Colonic mucosa (tissue), 4 donors: ENCODE data around the gene MMP24OS. TPM values are rescaled to one million over a fixed set of nuclear protein-coding genes. Genes with fewer than 3 reads are reported as not detected.
A peak's percentile ranks its signal among the peaks of the same experiment; 100 is the strongest.

Experiments
- DNase-seq: peaks from one replicate; pipeline ENCODE4 v3.0.0-alpha.2; 2020
- H3K27ac ChIP-seq: fragments of 200-600 bp; one replicate; pipeline ENCODE4 v1.8.0; 2021
- H3K27me3 ChIP-seq: fragments of 200-600 bp; one replicate; pipeline ENCODE4 v1.8.0; 2021
- H3K36me3 ChIP-seq: fragments of 200-600 bp; one replicate; pipeline ENCODE4 v1.8.0; 2021
- H3K4me1 ChIP-seq: fragments of 200-600 bp; one replicate; pipeline ENCODE4 v1.8.0; 2021; ENCODE audit warnings: mild to moderate bottlenecking
- H3K4me3 ChIP-seq: fragments of 200-600 bp; one replicate; pipeline ENCODE4 v1.8.0; 2021
- H3K9ac ChIP-seq, 2 donors: one replicate each; pipeline ENCODE4 v1.7.0; 2013; ENCODE audit warnings: control low read depth in 2 of 2, low read depth in 2 of 2, low read length in 2 of 2
- H3K9me3 ChIP-seq: fragments of 200-600 bp; one replicate; pipeline ENCODE4 v1.8.0; 2021
- intact Hi-C: fragments of 100-400 bp; cut with DNase I; formaldehyde crosslinking; loops from one replicate; pipeline ENCODE4 v1.14.1; 2022
- total RNA-seq, 2 donors: library from RNA; stranded (reverse); fragmentation: NEBNext Ultra II Directional in 1 of 2; extraction: Animal tissue kit (Norgen Biotek cat#: 25700) in 1 of 2; gene quantifications; one replicate each; pipeline ENCODE4 v1.2.1, GENCODE V29; 2021
- TF ChIP-seq, protein P1 (sequence below): fragments of 200-600 bp; IDR thresholded peaks from one replicate; pipeline ENCODE4 v1.8.0; 2022; ENCODE audit warnings: antibody characterized with exemption, mild to moderate bottlenecking
- donor health status: healthy.
- donor health status: DM: no; HTN: no; CAD: no.
- donor health status: DM: no; HTN: no; CAD: no.

The MMP24OS gene
- total RNA-seq, 2 donors from 2014 or later: 83.9 to 123 TPM

DNA sequence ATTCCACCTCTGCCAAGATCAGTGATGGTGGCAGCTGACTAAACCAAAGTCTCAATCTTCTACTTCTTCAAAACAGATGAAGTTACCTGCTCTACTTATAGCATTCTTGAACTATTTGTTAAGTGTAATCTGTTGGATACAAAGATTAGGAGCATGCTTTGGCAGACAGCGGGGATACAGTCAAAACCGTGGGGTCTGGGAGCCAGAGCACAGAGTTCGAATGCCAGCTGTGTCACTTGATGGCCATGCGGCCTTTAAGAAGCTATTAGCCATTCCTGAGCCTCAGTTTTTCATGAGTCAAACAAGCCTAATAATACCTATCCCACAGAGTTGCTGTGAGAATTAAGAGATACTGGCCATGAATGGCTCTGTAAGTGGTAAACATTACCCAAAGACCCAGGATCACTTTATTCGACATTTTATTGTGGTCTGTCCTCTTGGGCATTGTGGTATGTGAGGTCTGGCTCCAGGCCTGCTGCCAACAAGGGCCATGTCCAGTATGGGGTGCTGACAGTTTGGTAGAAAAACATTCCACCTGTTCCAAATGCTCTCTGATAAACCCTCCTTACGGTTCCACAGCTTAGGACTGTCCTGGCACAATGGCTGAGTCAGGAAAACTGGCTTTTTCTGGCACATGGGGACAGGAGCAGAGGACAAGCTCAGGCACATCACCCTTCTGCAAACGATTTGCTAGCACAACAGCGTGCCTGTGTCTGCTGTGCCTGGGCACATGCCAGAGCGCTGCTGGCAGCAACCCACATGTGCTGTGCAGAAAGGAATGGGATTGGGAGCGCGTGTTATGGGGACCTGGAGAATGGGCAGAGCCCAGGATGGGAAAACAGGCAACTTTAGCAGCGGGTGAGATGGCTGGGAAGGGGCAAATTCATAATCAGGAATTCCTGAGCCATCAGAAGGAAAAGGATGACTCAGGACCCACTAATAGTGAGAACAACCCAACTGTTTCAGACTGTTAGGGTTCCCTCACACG, 30.0 kb upstream of the MMP24OS start:
- Histone ChIP-seq H3K36me3 (no peaks in the 10 kb centered on the region), H3K27me3 (no peaks in the 10 kb centered on the region), H3K9ac (no peak overlapping the region), H3K9me3 (no peaks in the 10 kb centered on the region), H3K4me1 (no peaks in the 10 kb centered on the region), H3K27ac (peak overlapping the region; percentile 31), H3K4me3 (no peak overlapping the region)
- TF ChIP-seq, protein P1, sequence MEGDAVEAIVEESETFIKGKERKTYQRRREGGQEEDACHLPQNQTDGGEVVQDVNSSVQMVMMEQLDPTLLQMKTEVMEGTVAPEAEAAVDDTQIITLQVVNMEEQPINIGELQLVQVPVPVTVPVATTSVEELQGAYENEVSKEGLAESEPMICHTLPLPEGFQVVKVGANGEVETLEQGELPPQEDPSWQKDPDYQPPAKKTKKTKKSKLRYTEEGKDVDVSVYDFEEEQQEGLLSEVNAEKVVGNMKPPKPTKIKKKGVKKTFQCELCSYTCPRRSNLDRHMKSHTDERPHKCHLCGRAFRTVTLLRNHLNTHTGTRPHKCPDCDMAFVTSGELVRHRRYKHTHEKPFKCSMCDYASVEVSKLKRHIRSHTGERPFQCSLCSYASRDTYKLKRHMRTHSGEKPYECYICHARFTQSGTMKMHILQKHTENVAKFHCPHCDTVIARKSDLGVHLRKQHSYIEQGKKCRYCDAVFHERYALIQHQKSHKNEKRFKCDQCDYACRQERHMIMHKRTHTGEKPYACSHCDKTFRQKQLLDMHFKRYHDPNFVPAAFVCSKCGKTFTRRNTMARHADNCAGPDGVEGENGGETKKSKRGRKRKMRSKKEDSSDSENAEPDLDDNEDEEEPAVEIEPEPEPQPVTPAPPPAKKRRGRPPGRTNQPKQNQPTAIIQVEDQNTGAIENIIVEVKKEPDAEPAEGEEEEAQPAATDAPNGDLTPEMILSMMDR: no peak
- DNase-seq: no peak
- intact Hi-C loops: no loop called here

DNA sequence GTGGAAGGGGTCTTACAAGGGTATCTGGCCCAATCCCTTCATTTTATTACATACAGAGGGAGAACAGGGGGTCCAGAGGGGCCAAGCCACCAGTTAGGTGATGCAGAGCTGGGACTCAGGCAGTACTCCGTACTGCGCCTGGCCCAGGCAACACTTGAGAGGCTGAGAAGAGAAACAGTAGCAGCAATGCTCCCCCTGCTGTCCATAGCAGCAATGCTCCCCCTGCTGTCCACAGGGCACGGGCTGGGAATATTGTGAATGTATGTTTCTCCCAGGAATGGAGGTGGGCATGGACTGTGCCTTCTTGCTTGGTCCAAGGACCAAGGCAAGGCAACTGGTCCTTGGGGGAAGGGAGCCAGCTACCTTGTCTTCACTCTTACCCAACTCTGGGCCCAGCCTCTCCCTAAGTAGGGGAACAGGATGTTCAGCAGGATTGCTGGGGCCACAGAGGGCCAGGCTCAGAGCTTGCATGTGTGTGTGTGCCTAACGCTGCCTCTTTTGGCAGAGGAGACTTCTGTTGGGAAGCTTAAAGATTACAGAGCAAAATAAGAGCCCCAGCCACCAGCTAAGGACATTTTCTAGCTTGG, 29.1 kb upstream of the MMP24OS start:
- TF ChIP-seq, protein P1: peak; percentile 76
- no peaks in the 10 kb centered on the region for H3K9me3 ChIP-seq
- no peaks in the 10 kb centered on the region for H3K27me3 ChIP-seq
- peak overlapping the region; percentile 31 for H3K27ac ChIP-seq
- intact Hi-C loops: no loop called here
- peak; percentile 60 for DNase-seq
- H3K4me3 ChIP-seq: no peak overlapping the region
- H3K9ac ChIP-seq: peak overlapping the region in 1 of 2 donors; percentile 13
- no peaks in the 10 kb centered on the region for H3K36me3 ChIP-seq
- H3K4me1 ChIP-seq: no peaks in the 10 kb centered on the region

DNA sequence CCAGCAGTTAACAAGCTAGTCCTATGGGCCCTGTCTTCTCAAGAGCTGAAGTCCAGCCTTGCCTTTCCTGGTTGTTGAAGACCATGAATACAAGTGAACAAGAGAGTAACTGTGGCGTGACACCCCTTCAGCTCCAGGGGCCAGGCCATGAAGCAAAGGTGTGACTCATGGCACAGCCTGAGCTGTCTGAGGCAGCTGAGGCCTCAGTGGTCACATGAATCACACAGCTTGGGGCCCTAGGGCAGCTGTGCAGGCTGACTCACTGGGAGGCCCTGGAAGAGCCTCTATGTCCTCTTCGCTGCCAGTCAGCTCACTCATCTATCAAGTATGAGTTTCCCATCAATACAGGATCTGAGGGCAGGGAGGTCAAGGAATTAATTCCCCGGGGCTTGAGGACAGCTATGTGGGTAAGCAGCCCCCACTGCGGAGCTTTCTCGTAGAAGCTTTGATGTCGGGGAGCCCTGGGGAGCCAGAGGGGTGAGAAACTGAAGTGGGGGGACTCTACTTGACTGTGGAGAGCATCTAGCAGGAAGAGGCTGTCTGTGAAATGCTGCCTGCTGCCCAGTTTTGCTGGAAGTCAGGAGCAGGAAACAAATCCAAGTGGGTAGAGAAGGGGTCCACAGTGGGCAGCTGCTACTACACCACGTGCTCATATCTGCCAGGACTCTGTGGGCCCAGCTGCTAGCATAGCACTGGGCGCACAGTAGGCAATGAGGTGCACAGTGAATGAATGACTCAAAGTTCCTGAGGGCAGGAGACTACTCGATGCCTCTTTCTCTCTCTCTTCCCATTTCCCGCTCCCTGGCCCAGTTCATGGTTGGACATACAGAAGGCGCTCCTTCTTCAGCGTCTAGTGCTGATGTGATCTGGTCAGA, 28.0 kb upstream of the MMP24OS start:
- Histone ChIP-seq H3K9ac (no peak overlapping the region), H3K4me3 (no peak overlapping the region), H3K27me3 (no peaks in the 10 kb centered on the region), H3K36me3 (no peaks in the 10 kb centered on the region), H3K4me1 (no peaks in the 10 kb centered on the region), H3K27ac (peak overlapping the region; percentile 43), H3K9me3 (no peaks in the 10 kb centered on the region)
- intact Hi-C loops: no loop called here
- TF ChIP-seq, protein P1: no peak
- DNase-seq: no peak

DNA sequence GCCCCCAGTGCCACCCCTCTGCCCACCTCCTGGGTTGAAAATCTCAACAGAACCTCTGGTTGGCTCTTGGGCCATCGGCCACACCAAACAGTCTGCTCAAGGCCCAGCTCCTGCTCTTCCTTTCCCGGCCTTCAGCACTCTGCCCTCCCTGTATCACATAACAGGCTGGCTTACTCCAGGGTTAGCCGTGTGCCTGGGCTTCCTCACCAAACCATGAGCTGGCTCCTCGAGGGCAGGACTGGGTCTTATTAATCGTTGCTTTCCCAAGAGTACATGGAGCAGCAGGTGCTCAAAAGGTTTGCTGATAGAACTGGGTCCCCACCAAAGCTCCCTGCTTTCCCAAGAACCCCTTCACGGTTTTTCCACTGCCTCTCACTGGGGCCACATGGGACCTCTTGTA, 27.0 kb upstream of the MMP24OS start:
- TF ChIP-seq, protein P1: no peak
- Histone ChIP-seq H3K27me3 (no peaks in the 10 kb centered on the region), H3K4me3 (no peak overlapping the region), H3K9ac (no peak overlapping the region), H3K27ac (no peak overlapping the region), H3K36me3 (no peaks in the 10 kb centered on the region), H3K9me3 (no peaks in the 10 kb centered on the region), H3K4me1 (no peaks in the 10 kb centered on the region)
- DNase-seq: no peak
- intact Hi-C loops: loop anchor here (5.0 kb wide), 1 partner anchor 127 kb away; no protein-coding TSS in a partner anchor
